ENCODE measurements around the gene MSH3.

MSH3 gene

DNA sequence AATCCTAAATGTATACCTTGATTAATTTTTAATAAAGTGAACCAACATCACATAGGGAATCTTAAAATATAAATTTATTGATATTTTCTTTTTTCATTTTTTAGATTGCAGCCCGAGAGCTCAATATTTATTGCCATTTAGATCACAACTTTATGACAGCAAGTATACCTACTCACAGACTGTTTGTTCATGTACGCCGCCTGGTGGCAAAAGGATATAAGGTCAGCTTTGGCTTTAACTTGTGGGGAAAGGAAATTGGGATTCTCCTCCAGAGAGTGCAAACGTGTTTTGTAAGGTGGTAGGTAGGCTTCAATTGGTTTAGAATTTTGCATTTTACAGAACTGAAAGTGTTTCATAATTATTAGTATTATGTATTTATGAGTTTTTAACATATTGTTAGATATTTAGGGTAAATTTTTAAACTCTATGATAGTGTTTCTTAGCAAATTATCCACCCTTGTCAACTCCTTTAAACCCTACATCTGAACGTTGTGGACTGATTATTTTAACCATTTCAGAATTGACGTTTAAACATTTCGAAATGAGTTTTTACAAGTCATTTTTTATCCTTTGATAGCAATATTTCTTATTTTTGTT is 17.8 kb downstream of the MSH3 start:
- H3F3A ChIP-seq (ENCODE audit: insufficient read depth, low read length): peaks cover 4% of the 10 kb centered on the region; the same call in 1 of the 2 replicates
- no peak overlapping the region for H3K27ac ChIP-seq (ENCODE audit: low read length)
- H3K4me2 ChIP-seq (ENCODE audit: low read depth, low read length): no peak overlapping the region
- no peaks in the 10 kb centered on the region for H3K27me3 ChIP-seq (replicated peaks; ENCODE audit: insufficient read depth, low read length)
- H3K36me3 ChIP-seq (replicated peaks; ENCODE audit: insufficient read depth, low read length): no peaks in the 10 kb centered on the region; the same call in 1 of the 2 replicates
- H3K4me3 ChIP-seq (ENCODE audit: low read length): no peak overlapping the region
- no peak overlapping the region for H3K9ac ChIP-seq (ENCODE audit: low read length)
- no peaks in the 10 kb centered on the region for H3K9me3 ChIP-seq (replicated peaks; ENCODE audit: insufficient read depth, low read length)
- H3K79me2 ChIP-seq (ENCODE audit: low read length): peaks cover 5% of the 10 kb centered on the region; the same call in 1 of the 2 replicates
- no peaks in the 10 kb centered on the region for H3K9me2 ChIP-seq (replicated peaks; ENCODE audit: insufficient read depth, low read length)
- H3K4me1 ChIP-seq (ENCODE audit: low read length): no peaks in the 10 kb centered on the region
- DNase-seq: peak; percentile 72
- no peaks in the 10 kb centered on the region for H4K20me1 ChIP-seq (ENCODE audit: insufficient read depth, low read length)
- no peak overlapping the region for H2AFZ ChIP-seq (ENCODE audit: low read length)
- TF ChIP-seq EZH2phosphoT487 (IDR thresholded peaks at IDR 0.05; ENCODE audit: low read length) (no peak), EZH2 (optimal IDR thresholded peaks at IDR 0.05; ENCODE audit: low read depth, low read length) (no peak)
- TF ChIP-seq, protein P1, sequence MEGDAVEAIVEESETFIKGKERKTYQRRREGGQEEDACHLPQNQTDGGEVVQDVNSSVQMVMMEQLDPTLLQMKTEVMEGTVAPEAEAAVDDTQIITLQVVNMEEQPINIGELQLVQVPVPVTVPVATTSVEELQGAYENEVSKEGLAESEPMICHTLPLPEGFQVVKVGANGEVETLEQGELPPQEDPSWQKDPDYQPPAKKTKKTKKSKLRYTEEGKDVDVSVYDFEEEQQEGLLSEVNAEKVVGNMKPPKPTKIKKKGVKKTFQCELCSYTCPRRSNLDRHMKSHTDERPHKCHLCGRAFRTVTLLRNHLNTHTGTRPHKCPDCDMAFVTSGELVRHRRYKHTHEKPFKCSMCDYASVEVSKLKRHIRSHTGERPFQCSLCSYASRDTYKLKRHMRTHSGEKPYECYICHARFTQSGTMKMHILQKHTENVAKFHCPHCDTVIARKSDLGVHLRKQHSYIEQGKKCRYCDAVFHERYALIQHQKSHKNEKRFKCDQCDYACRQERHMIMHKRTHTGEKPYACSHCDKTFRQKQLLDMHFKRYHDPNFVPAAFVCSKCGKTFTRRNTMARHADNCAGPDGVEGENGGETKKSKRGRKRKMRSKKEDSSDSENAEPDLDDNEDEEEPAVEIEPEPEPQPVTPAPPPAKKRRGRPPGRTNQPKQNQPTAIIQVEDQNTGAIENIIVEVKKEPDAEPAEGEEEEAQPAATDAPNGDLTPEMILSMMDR (IDR thresholded peaks at IDR 0.05; ENCODE audit: low read length): peak; percentile 65

GRCh38 chr5:80676706-80677105 is 22.3 kb downstream of the MSH3 start:
- H3K4me3 ChIP-seq (ENCODE audit: low read length): no peak overlapping the region
- H3K9me2 ChIP-seq (replicated peaks; ENCODE audit: insufficient read depth, low read length): no peaks in the 10 kb centered on the region
- no peak overlapping the region for H3K27ac ChIP-seq (ENCODE audit: low read length)
- H3K79me2 ChIP-seq (ENCODE audit: low read length): peaks cover 2% of the 10 kb centered on the region; the same call in 1 of the 2 replicates
- no peaks in the 10 kb centered on the region for H4K20me1 ChIP-seq (ENCODE audit: insufficient read depth, low read length)
- no peak overlapping the region for H3K4me2 ChIP-seq (ENCODE audit: low read depth, low read length)
- no peaks in the 10 kb centered on the region for H3K27me3 ChIP-seq (replicated peaks; ENCODE audit: insufficient read depth, low read length)
- no peak overlapping the region for H3K9ac ChIP-seq (ENCODE audit: low read length)
- no peak overlapping the region for H2AFZ ChIP-seq (ENCODE audit: low read length)
- no peak for TF ChIP-seq EZH2phosphoT487 (IDR thresholded peaks at IDR 0.05; ENCODE audit: low read length)
- TF ChIP-seq, protein P1 (IDR thresholded peaks at IDR 0.05; ENCODE audit: low read length): no peak
- TF ChIP-seq EZH2 (optimal IDR thresholded peaks at IDR 0.05; ENCODE audit: low read depth, low read length): no peak
- H3F3A ChIP-seq (ENCODE audit: insufficient read depth, low read length): peaks cover 3% of the 10 kb centered on the region; the same call in 1 of the 2 replicates
- H3K9me3 ChIP-seq (replicated peaks; ENCODE audit: insufficient read depth, low read length): no peaks in the 10 kb centered on the region
- H3K36me3 ChIP-seq (replicated peaks; ENCODE audit: insufficient read depth, low read length): no peaks in the 10 kb centered on the region; the same call in 1 of the 2 replicates
- no peak for DNase-seq
- peaks cover 5% of the 10 kb centered on the region for H3K4me1 ChIP-seq (ENCODE audit: low read length)

DNA sequence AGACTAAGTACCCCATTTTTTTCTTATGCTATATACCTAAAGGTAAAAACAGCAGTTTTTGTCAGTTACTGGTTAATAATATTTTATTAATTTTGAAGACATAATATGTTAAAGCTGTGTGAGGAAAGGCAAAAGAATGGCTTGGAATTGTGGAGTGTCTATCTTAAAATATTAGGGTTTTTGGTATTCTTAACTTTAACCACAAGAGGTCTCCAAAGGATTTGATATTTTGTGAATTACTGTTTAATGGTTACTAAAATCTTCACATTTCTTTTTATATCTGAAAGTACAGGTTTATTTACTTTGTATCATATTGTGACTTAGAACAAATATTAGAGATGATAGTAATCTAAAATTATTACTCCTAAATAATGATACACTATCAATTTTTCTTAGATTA is 32.3 kb downstream of the MSH3 start:
- H3K27me3 ChIP-seq (replicated peaks; ENCODE audit: insufficient read depth, low read length): no peaks in the 10 kb centered on the region
- peaks cover 6% of the 10 kb centered on the region; the same call in 1 of the 2 replicates for H3K79me2 ChIP-seq (ENCODE audit: low read length)
- no peak for DNase-seq
- H3K9me2 ChIP-seq (replicated peaks; ENCODE audit: insufficient read depth, low read length): no peaks in the 10 kb centered on the region
- H2AFZ ChIP-seq (ENCODE audit: low read length): no peak overlapping the region
- H3K27ac ChIP-seq (ENCODE audit: low read length): no peak overlapping the region
- no peaks in the 10 kb centered on the region for H4K20me1 ChIP-seq (ENCODE audit: insufficient read depth, low read length)
- no peak overlapping the region for H3K4me2 ChIP-seq (ENCODE audit: low read depth, low read length)
- H3K36me3 ChIP-seq (replicated peaks; ENCODE audit: insufficient read depth, low read length): peaks cover 2% of the 10 kb centered on the region; the same call in 1 of the 2 replicates
- H3K4me3 ChIP-seq (ENCODE audit: low read length): no peak overlapping the region
- TF ChIP-seq EZH2phosphoT487 (IDR thresholded peaks at IDR 0.05; ENCODE audit: low read length) (no peak), EZH2 (optimal IDR thresholded peaks at IDR 0.05; ENCODE audit: low read depth, low read length) (no peak)
- TF ChIP-seq, protein P1 (IDR thresholded peaks at IDR 0.05; ENCODE audit: low read length): no peak; the same call in 1 of the 2 replicates
- no peaks in the 10 kb centered on the region for H3K4me1 ChIP-seq (ENCODE audit: low read length)
- H3K9me3 ChIP-seq (replicated peaks; ENCODE audit: insufficient read depth, low read length): no peaks in the 10 kb centered on the region
- no peak overlapping the region for H3K9ac ChIP-seq (ENCODE audit: low read length)
- no peaks in the 10 kb centered on the region for H3F3A ChIP-seq (ENCODE audit: insufficient read depth, low read length)
